ENCODE data around the gene NDUFV3.

GRCh38 chr21:42878678-42878992 is 14.5 kb upstream of the NDUFV3 start:
- TF ChIP-seq CTCF (IDR thresholded peaks at IDR 0.05; ENCODE audit: low read depth, low read length): no peak
- TF ChIP-seq POLR2A (IDR thresholded peaks at IDR 0.05; ENCODE audit: extremely low read depth, insufficient read length): no peak
- no peak for TF ChIP-seq MAX (IDR thresholded peaks at IDR 0.05; ENCODE audit: low read depth, low read length)
- no peak for TF ChIP-seq MYC (IDR thresholded peaks at IDR 0.05; ENCODE audit: low read depth, low read length)
